ENCODE results near the gene HAAO.

DNA sequence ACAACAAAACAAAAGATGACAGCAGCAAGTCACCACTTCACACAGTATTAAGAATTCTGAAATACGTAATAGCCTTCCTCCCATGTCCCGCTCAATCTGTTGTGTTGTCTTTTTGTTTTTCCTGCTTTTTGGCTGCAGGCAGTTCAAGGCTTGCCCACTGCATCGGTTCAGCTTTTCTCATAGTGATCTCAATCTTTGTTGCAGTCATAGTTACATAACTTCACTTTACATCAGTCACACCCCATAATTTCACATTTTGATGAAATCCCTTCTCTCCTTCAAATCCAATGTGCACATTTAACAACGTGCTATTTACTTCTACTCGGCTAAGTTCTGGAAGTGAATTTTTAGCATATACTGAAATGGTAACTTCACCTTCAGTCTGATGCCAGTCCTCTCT is 33.8 kb upstream of the HAAO start:
- TF ChIP-seq, protein P1, sequence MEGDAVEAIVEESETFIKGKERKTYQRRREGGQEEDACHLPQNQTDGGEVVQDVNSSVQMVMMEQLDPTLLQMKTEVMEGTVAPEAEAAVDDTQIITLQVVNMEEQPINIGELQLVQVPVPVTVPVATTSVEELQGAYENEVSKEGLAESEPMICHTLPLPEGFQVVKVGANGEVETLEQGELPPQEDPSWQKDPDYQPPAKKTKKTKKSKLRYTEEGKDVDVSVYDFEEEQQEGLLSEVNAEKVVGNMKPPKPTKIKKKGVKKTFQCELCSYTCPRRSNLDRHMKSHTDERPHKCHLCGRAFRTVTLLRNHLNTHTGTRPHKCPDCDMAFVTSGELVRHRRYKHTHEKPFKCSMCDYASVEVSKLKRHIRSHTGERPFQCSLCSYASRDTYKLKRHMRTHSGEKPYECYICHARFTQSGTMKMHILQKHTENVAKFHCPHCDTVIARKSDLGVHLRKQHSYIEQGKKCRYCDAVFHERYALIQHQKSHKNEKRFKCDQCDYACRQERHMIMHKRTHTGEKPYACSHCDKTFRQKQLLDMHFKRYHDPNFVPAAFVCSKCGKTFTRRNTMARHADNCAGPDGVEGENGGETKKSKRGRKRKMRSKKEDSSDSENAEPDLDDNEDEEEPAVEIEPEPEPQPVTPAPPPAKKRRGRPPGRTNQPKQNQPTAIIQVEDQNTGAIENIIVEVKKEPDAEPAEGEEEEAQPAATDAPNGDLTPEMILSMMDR (IDR thresholded peaks at IDR 0.05; ENCODE audit: low read length), result no peak
- TF ChIP-seq EZH2 (optimal IDR thresholded peaks at IDR 0.05; ENCODE audit: low read depth, low read length), result no peak

Data from MM.1S (cell line).